Adrenal gland (tissue), 12 donors: Measurements from ENCODE around the gene DAPK2. TPM values are rescaled to one million over a fixed set of nuclear protein-coding genes. Genes with fewer than 3 reads are reported as not detected.

Experiments
- DNase-seq, 7 donors: peaks; one replicate each; pipeline ENCODE4 v3.0.0-alpha.2; 2019 to 2020
- H3K27ac ChIP-seq, 5 donors: fragments of 200-600 bp; sonication (generic) in 4 of 5; 1 replicate in 3 of 5; 2 replicates in 2 of 5; pipeline versions ENCODE4 v1.5.1 to v1.8.0; 2016 to 2020; ENCODE audit warnings: mild to moderate bottlenecking in 1 of 5
- H3K27me3 ChIP-seq: fragments of 200-600 bp; 2 replicates; pipeline ENCODE4 v1.8.0; 2021
- H3K36me3 ChIP-seq, 2 donors: fragments of 200-600 bp; replicated peaks in 1 of 2; 1 replicate in 1 of 2; 2 replicates in 1 of 2; pipeline versions ENCODE4 v1.5.1 to v1.8.0; 2018 to 2022
- H3K4me1 ChIP-seq, 2 donors: fragments of 200-600 bp; replicated peaks in 1 of 2; 1 replicate in 1 of 2; 2 replicates in 1 of 2; pipeline versions ENCODE4 v1.5.1 to v1.8.0; 2018 to 2021
- H3K4me3 ChIP-seq, 4 donors: fragments of 200-600 bp; sonication (generic) in 3 of 4; one replicate each; pipeline ENCODE4 v1.5.1; 2016 to 2018
- H3K9me3 ChIP-seq, 3 donors: fragments of 200-600 bp; sonication (generic) in 1 of 3; replicated peaks in 1 of 3; 1 replicate in 2 of 3; 2 replicates in 1 of 3; pipeline versions ENCODE4 v1.5.1 to v1.8.0; 2016 to 2021
- POLR2A ChIP-seq, 2 donors: fragments of 450-650 bp; IDR thresholded peaks; one replicate each; pipeline ENCODE4 v1.6.1; 2017; ENCODE audit warnings: antibody characterized with exemption in 2 of 2, mild to moderate bottlenecking in 2 of 2, moderate library complexity in 1 of 2
- WGBS, 4 donors: extraction: QIAGEN DNeasy Blood & Tissue Kit in 2 of 4; methylation state at CpG; one replicate each; pipeline versions ENCODE4 v1.1.5 to v1.1.7; 2013 to 2017; 5-methylcytosine and 5-hydroxymethylcytosine counted together
- intact Hi-C, 2 donors: fragments of 100-400 bp; cut with DNase I; formaldehyde crosslinking; loops; one replicate each; pipeline versions ENCODE4 v1.14.1 to v1.15.0; 2022 to 2023
- polyA plus RNA-seq, 3 donors: library from polyadenylated mRNA; stranded (reverse); fragments of 200-250 nt in 2 of 3; fragments of 350-450 nt in 1 of 3; fragmentation: Illumina TruSeq in 1 of 3; extraction: RNeasy Lipid Tissue Mini Kit (QIAGEN cat#74804) in 1 of 3; gene quantifications; one replicate each; pipeline ENCODE4 v1.2.3, GENCODE V29; 2013 to 2014
- total RNA-seq, 9 donors: library from RNA; depleted of rRNA in 4 of 9; stranded (reverse); fragments of >200 nt in 4 of 9; fragments of 120-200 nt in 1 of 9; fragmentation: NEBNext Ultra II Directional in 1 of 9; extraction: Animal tissue kit (Norgen Biotek cat#: 25700) in 1 of 9; gene quantifications; one replicate each; pipeline versions ENCODE4 v1.1.0 to v1.2.4, GENCODE V29; 2013 to 2023
- TF ChIP-seq, protein P1 (sequence below), 6 experiments: fragments of 450-650 bp in 4 of 6; fragments of 200-600 bp in 2 of 6; sonication (generic) in 1 of 6; IDR thresholded peaks; 1 replicate in 5 of 6; 2 replicates in 1 of 6; pipeline versions ENCODE4 v1.5.1 to v1.8.0; 2016 to 2021; ENCODE audit warnings: antibody characterized with exemption in 6 of 6, mild to moderate bottlenecking in 2 of 6, moderate library complexity in 1 of 6
- donor health status: healthy with polysubstance abuse.
- donor health status: Bipolar disorder and iron deficiency.
- donor health status: DM: yes; HTN: yes; CAD: no.
- donor health status: DM: no; HTN: no; CAD: no.
- donor health status: DM: no; HTN: no; CAD: no.
- donor health status: DM: yes; HTN: yes; CAD: no.

Gene DAPK2
- total and polyA plus RNA-seq, 12 donors = 0.97 to 8.7 (median 6.1) TPM

DNA sequence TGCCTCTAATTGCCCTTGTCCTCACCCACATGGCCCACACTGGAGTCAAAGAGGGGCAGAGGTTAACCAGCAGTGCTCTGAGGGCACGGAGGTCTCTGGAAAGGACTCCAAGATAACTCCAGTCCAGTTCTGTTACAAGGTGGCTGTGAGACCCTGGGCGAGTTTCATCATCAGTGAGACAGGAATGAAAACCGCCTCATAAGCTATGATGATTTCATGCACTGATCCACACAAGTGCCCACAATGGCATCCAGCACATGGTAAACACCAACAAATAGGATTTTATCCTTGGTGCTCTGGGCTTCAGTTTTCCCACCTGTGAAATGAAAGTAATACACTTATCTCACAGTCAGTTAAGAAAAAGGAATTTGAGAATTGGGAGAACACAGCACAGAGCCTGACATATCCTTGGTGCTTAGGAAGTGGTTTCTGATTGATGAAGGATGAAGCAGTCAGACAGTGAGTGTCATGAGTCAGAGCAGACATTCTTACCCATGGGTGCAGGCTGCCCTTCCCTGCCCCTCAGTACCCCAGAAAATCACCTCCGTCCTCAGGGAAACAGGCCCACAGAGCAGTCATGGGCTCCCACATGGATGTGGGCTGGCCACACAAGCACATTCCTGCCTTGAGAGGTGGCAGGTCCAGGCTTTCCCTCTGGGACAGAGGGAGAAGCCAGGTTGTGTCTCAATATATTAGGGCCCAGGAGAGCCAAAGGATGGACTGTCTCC is 48.4 kb downstream of the DAPK2 start:
- H3K4me1 ChIP-seq = peaks cover 10 to 11% of the 10 kb centered on the region in 2 donors

DNA sequence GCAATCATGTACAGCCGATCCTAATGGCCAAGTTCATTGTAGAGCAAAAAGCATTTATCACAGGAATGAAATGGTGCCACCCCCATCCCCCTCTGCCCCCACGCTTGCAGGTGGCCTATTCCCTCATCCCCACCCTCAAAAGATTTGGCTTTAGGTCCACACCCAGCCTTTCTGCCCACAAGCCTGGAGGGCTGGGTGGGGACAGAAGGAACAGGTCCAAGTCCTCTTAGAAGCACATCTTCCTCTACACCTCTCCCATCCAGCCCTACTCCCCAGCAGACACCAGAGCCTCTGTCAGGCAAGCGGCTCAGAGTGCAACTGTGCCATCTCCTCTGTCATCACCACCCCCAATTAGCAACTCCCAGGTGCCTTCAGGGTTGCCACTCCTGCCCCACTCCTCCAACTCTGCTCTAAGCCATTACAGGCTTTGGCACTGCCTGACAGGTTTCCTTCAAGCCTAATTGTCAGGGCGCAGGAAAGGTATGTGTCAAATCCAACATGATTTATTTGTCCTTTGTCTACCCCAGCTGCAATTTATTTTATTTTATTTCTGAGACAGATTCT is 49.4 kb downstream of the DAPK2 start:
- no peaks in the 10 kb centered on the region for H3K27me3 ChIP-seq
- no peaks in the 10 kb centered on the region for H3K36me3 ChIP-seq
- WGBS, 4 donors = 93 to 96% (median 96%) methylated on average over 4 of the region's 4 CpGs
- H3K4me3 ChIP-seq = no peak overlapping the region
- peak in 1 of 7 donors; percentile 9 for DNase-seq
- intact Hi-C loops = no loop called here
- peaks cover 10 to 11% of the 10 kb centered on the region in 2 donors for H3K4me1 ChIP-seq
- no peak overlapping the region for H3K27ac ChIP-seq
- no peak for TF ChIP-seq POLR2A (IDR thresholded peaks at IDR 0.05)
- TF ChIP-seq, protein P1, sequence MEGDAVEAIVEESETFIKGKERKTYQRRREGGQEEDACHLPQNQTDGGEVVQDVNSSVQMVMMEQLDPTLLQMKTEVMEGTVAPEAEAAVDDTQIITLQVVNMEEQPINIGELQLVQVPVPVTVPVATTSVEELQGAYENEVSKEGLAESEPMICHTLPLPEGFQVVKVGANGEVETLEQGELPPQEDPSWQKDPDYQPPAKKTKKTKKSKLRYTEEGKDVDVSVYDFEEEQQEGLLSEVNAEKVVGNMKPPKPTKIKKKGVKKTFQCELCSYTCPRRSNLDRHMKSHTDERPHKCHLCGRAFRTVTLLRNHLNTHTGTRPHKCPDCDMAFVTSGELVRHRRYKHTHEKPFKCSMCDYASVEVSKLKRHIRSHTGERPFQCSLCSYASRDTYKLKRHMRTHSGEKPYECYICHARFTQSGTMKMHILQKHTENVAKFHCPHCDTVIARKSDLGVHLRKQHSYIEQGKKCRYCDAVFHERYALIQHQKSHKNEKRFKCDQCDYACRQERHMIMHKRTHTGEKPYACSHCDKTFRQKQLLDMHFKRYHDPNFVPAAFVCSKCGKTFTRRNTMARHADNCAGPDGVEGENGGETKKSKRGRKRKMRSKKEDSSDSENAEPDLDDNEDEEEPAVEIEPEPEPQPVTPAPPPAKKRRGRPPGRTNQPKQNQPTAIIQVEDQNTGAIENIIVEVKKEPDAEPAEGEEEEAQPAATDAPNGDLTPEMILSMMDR (IDR thresholded peaks at IDR 0.05) = no peak
- H3K9me3 ChIP-seq = no peaks in the 10 kb centered on the region

More for the DNA sequence above, 48.4 kb downstream of the DAPK2 start:
- Histone ChIP-seq H3K4me3 (no peak overlapping the region), H3K27ac (no peak overlapping the region), H3K36me3 (no peaks in the 10 kb centered on the region), H3K9me3 (no peaks in the 10 kb centered on the region), H3K27me3 (no peaks in the 10 kb centered on the region)
- WGBS, 4 donors = 90 to 98% (median 94%) methylated on average over 4 of the region's 4 CpGs
- DNase-seq = peak in 1 of 7 donors; percentile 5
- TF ChIP-seq, protein P1 (IDR thresholded peaks at IDR 0.05) = no peak
- TF ChIP-seq POLR2A (IDR thresholded peaks at IDR 0.05) = no peak
- intact Hi-C loops = no loop called here

DNA sequence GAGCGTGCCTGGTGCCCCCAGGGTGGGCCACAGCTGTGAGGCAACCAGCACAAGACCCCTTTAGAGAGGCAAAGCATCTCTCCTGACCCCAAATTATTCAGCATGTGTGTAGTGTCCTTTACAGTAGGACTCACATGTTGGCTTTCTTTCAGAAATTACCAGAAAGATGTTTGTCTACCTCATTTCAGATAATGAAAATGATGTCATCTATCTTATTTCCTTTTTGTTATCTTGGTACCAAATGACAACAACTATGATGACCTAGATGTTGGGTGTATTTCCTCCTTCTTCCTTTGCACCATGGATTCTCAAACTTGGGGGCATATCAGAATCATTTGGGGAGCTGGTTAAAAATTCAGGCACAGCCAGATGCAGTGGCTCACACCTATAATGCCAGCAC is 50.5 kb downstream of the DAPK2 start:
- DNase-seq = no peak
- 91 to 100% (median 93%) methylated on average over 1 of the region's 1 CpG; no CpG with 5 or more reads in 1 of the 4 donors for WGBS, 4 donors
- intact Hi-C loops = no loop called here
- H3K36me3 ChIP-seq = no peaks in the 10 kb centered on the region
- no peaks in the 10 kb centered on the region for H3K9me3 ChIP-seq
- H3K4me1 ChIP-seq = peaks cover 14 to 18% of the 10 kb centered on the region in 2 donors
- no peak overlapping the region for H3K27ac ChIP-seq
- no peak overlapping the region for H3K4me3 ChIP-seq
- TF ChIP-seq, protein P1 (IDR thresholded peaks at IDR 0.05) = no peak
- no peak for TF ChIP-seq POLR2A (IDR thresholded peaks at IDR 0.05)
- H3K27me3 ChIP-seq = no peaks in the 10 kb centered on the region

DNA sequence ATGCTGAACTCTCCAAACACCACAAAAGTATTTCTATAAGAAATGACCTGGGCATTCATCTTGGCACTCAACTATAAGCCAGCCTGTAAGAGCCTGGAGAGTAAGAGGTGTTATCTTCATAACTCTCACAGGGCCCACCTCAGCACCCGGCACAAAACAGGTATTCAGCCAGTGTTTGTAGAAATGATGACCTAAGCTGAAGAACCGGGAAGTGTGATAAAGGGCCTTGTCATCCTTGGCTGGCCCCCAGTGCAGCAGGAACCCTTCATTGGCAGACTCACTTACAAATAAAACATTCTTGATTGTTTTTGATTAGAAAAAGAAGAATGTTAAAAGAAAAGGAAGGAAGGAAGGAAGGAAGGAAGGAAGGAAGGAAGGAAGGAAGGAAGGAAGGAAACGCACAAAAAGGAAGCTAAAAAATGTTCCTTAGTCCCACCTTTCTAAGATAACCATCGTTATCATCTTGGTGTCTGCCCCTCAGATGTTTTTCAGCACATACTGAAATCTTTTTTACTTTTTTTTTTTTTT is 52.1 kb downstream of the DAPK2 start:
- intact Hi-C loops = no loop called here
- Histone ChIP-seq H3K27me3 (no peaks in the 10 kb centered on the region), H3K4me1 (peaks cover 10 to 16% of the 10 kb centered on the region in 2 donors), H3K9me3 (no peaks in the 10 kb centered on the region), H3K27ac (no peak overlapping the region), H3K4me3 (no peak overlapping the region), H3K36me3 (no peaks in the 10 kb centered on the region)
- 44 to 51% (median 51%) methylated on average over 4 of the region's 4 CpGs for WGBS, 4 donors
- DNase-seq = peak in 3 of 7 donors; percentile 16 to 42 (median 40)
- TF ChIP-seq POLR2A (IDR thresholded peaks at IDR 0.05) = no peak
- TF ChIP-seq, protein P1 (IDR thresholded peaks at IDR 0.05) = no peak
